ENCODE results near the gene P2RX7. TPM values are rescaled to one million over a fixed set of nuclear protein-coding genes. Genes with fewer than 3 reads are reported as not detected.

P2RX7 gene
- total and polyA plus RNA-seq, 2 donors (not counting 1 experiment from before 2014, with no cell fraction given), result 1.9 to 17.2 TPM

- Histone ChIP-seq H3K4me1 (ENCODE audit: control insufficient read depth, extremely low read depth, insufficient read depth, low read length) (peaks cover 9% of the 10 kb centered on the region), H3K27me3 (ENCODE audit: control insufficient read depth, insufficient read depth, low read length) (no peaks in the 10 kb centered on the region), H3K9ac (ENCODE audit: insufficient read depth, low read length) (no peak overlapping the region), H3K4me3 (replicated peaks in 1 of 4; ENCODE audit: control extremely low read depth in 1 of 4, insufficient read depth in 1 of 4, low read depth in 3 of 4, low read length in 4 of 4) (no peak overlapping the region), H3K9me3 (ENCODE audit: control insufficient read depth, insufficient read depth, low read depth, low read length) (no peaks in the 10 kb centered on the region), H2AFZ (ENCODE audit: low read length) (no peak overlapping the region), H4K20me1 (ENCODE audit: control insufficient read depth, extremely low read depth, insufficient read depth, low read length) (no peaks in the 10 kb centered on the region), H3K79me2 (ENCODE audit: control insufficient read depth, insufficient read depth, low read length) (no peaks in the 10 kb centered on the region), H3K36me3 (ENCODE audit: control insufficient read depth, insufficient read depth, low read length) (peaks cover 6% of the 10 kb centered on the region), H3K4me2 (ENCODE audit: extremely low read depth, insufficient read depth, low read length) (no peak overlapping the region), H3K27ac (ENCODE audit: insufficient read depth, low read length) (no peak overlapping the region)
- TF ChIP-seq CTCF (conservative IDR thresholded peaks at IDR 0.05 in 1 of 2, IDR thresholded peaks at IDR 0.05 in 1 of 2; ENCODE audit: low read depth in 1 of 2, low read length in 2 of 2) (no peak), EZH2 (IDR thresholded peaks at IDR 0.05; ENCODE audit: low read length, missing control alignments) (no peak)
- DNase-seq (ENCODE audit: low read depth in 2 of 2), result no peak
Observed at GRCh38 chr12:121217063-121217462, 84.4 kb downstream of the P2RX7 start.

GRCh38 chr12:121217761-121218160, 85.1 kb downstream of the P2RX7 start:
- no peak overlapping the region for H3K4me2 ChIP-seq (ENCODE audit: extremely low read depth, insufficient read depth, low read length)
- H3K9ac ChIP-seq (ENCODE audit: insufficient read depth, low read length), result no peak overlapping the region
- no peaks in the 10 kb centered on the region for H3K9me3 ChIP-seq (ENCODE audit: control insufficient read depth, insufficient read depth, low read depth, low read length)
- H3K27ac ChIP-seq (ENCODE audit: insufficient read depth, low read length), result no peak overlapping the region
- no peak overlapping the region for H2AFZ ChIP-seq (ENCODE audit: low read length)
- no peak for DNase-seq (ENCODE audit: low read depth in 2 of 2)
- no peak for TF ChIP-seq CTCF (conservative IDR thresholded peaks at IDR 0.05 in 1 of 2, IDR thresholded peaks at IDR 0.05 in 1 of 2; ENCODE audit: low read depth in 1 of 2, low read length in 2 of 2)
- TF ChIP-seq EZH2 (IDR thresholded peaks at IDR 0.05; ENCODE audit: low read length, missing control alignments), result no peak
- H3K4me3 ChIP-seq (replicated peaks in 1 of 4; ENCODE audit: control extremely low read depth in 1 of 4, insufficient read depth in 1 of 4, low read depth in 3 of 4, low read length in 4 of 4), result no peak overlapping the region
- H3K79me2 ChIP-seq (ENCODE audit: control insufficient read depth, insufficient read depth, low read length), result no peaks in the 10 kb centered on the region
- H3K36me3 ChIP-seq (ENCODE audit: control insufficient read depth, insufficient read depth, low read length), result peaks cover 8% of the 10 kb centered on the region
- H3K27me3 ChIP-seq (ENCODE audit: control insufficient read depth, insufficient read depth, low read length), result no peaks in the 10 kb centered on the region
- peaks cover 9% of the 10 kb centered on the region for H3K4me1 ChIP-seq (ENCODE audit: control insufficient read depth, extremely low read depth, insufficient read depth, low read length)
- no peaks in the 10 kb centered on the region for H4K20me1 ChIP-seq (ENCODE audit: control insufficient read depth, extremely low read depth, insufficient read depth, low read length)

- H3K4me2 ChIP-seq (ENCODE audit: extremely low read depth, insufficient read depth, low read length), result no peak overlapping the region
- H3K27ac ChIP-seq (ENCODE audit: insufficient read depth, low read length), result no peak overlapping the region
- no peak for DNase-seq (ENCODE audit: low read depth in 2 of 2)
- H3K9ac ChIP-seq (ENCODE audit: insufficient read depth, low read length), result no peak overlapping the region
- no peak for TF ChIP-seq EZH2 (IDR thresholded peaks at IDR 0.05; ENCODE audit: low read length, missing control alignments)
- TF ChIP-seq CTCF (conservative IDR thresholded peaks at IDR 0.05 in 1 of 2, IDR thresholded peaks at IDR 0.05 in 1 of 2; ENCODE audit: low read depth in 1 of 2, low read length in 2 of 2), result no peak
- no peaks in the 10 kb centered on the region for H3K27me3 ChIP-seq (ENCODE audit: control insufficient read depth, insufficient read depth, low read length)
- no peak overlapping the region for H2AFZ ChIP-seq (ENCODE audit: low read length)
- no peaks in the 10 kb centered on the region for H3K79me2 ChIP-seq (ENCODE audit: control insufficient read depth, insufficient read depth, low read length)
- H3K4me3 ChIP-seq (replicated peaks in 1 of 4; ENCODE audit: control extremely low read depth in 1 of 4, insufficient read depth in 1 of 4, low read depth in 3 of 4, low read length in 4 of 4), result no peak overlapping the region
- H4K20me1 ChIP-seq (ENCODE audit: control insufficient read depth, extremely low read depth, insufficient read depth, low read length), result no peaks in the 10 kb centered on the region
- H3K9me3 ChIP-seq (ENCODE audit: control insufficient read depth, insufficient read depth, low read depth, low read length), result no peaks in the 10 kb centered on the region
- H3K36me3 ChIP-seq (ENCODE audit: control insufficient read depth, insufficient read depth, low read length), result peaks cover 10% of the 10 kb centered on the region
- peaks cover 9% of the 10 kb centered on the region for H3K4me1 ChIP-seq (ENCODE audit: control insufficient read depth, extremely low read depth, insufficient read depth, low read length)
Observed at GRCh38 chr12:121218588-121219352, 86.1 kb downstream of the P2RX7 start.
